Gastroesophageal sphincter (tissue), 4 donors: ENCODE data around the gene ROCK1. TPM values are rescaled to one million over a fixed set of nuclear protein-coding genes. Genes with fewer than 3 reads are reported as not detected.

ENCODE experiments used
- ATAC-seq: fragments of 150-250 bp; one replicate; pipeline ENCODE4 v1.9.1; 2016; ENCODE audit warnings: mild to moderate bottlenecking, moderate library complexity
- H3K27ac ChIP-seq, 4 donors: fragments of 200-600 bp; sonication (generic) in 3 of 4; 1 replicate in 3 of 4; 2 replicates in 1 of 4; pipeline ENCODE4 v1.5.1; 2016 to 2019
- H3K27me3 ChIP-seq: fragments of 200-600 bp; sonication (generic); one replicate; pipeline ENCODE4 v1.5.1; 2019
- H3K36me3 ChIP-seq, 2 donors: fragments of 200-600 bp; sonication (generic); one replicate each; pipeline ENCODE4 v1.5.1; 2019; ENCODE audit warnings: control low read depth in 1 of 2
- H3K4me1 ChIP-seq, 3 donors: fragments of 200-600 bp; sonication (generic); 1 replicate in 2 of 3; 2 replicates in 1 of 3; pipeline ENCODE4 v1.5.1; 2016 to 2019; ENCODE audit warnings: control low read depth in 2 of 3
- H3K4me3 ChIP-seq, 2 donors: fragments of 200-600 bp; sonication (generic); one replicate each; pipeline ENCODE4 v1.5.1; 2019; ENCODE audit warnings: mild to moderate bottlenecking in 1 of 2, moderate library complexity in 1 of 2
- H3K9me3 ChIP-seq, 3 donors: fragments of 200-600 bp; sonication (generic); one replicate each; pipeline ENCODE4 v1.5.1; 2017 to 2019; ENCODE audit warnings: control low read depth in 2 of 3
- EP300 ChIP-seq: sonication (generic); formaldehyde crosslinking; IDR thresholded peaks from one replicate; pipeline ENCODE4 v1.6.1; 2017; ENCODE audit warnings: antibody characterized with exemption, mild to moderate bottlenecking
- POLR2A ChIP-seq, 2 donors: fragments of 450-650 bp; IDR thresholded peaks; one replicate each; pipeline ENCODE4 v1.6.1; 2017; ENCODE audit warnings: antibody characterized with exemption in 2 of 2, mild to moderate bottlenecking in 2 of 2, moderate library complexity in 1 of 2
- POLR2AphosphoS5 ChIP-seq: sonication (generic); formaldehyde crosslinking; IDR thresholded peaks from one replicate; pipeline ENCODE4 v1.6.1; 2017; ENCODE audit warnings: antibody characterized with exemption
- WGBS, 2 donors: methylation state at CpG; one replicate each; pipeline ENCODE4 v1.1.5; 2018; ENCODE audit warnings: low coverage in 1 of 2; 5-methylcytosine and 5-hydroxymethylcytosine counted together
- total RNA-seq, 4 donors: library from RNA; depleted of rRNA; stranded (reverse); fragments of >200 nt; gene quantifications; one replicate each; pipeline ENCODE4 v1.1.0, GENCODE V29; 2016
- TF ChIP-seq, protein P1 (sequence below), 4 experiments: fragments of 200-600 bp in 2 of 4; fragments of 450-650 bp in 2 of 4; sonication (generic) in 1 of 4; IDR thresholded peaks; one replicate each; pipeline ENCODE4 v1.5.1; 2017 to 2019; ENCODE audit warnings: antibody characterized with exemption in 4 of 4, mild to moderate bottlenecking in 2 of 4, moderate library complexity in 2 of 4

The ROCK1 gene
- total RNA-seq, 4 donors from 2014 or later = 130 to 139 (median 133) TPM

DNA sequence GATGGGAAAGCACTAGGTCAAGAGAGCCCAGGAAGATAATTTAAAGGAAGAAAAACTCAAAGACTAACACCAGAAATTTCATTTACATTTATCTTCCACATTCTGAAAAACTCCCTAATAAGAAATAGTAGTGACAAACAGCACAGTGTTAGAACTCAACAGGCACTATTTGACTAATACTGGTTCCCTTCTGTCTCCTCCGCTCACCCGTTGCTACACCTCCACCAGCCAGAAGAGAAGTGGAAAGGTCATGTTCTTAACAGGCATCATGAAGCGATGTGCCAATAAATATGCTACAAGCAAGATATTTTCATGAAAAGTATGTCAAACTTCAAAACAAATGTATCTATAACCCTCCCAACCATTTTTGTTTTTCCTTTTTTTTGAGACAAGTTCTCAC, 5.7 kb downstream of the ROCK1 start:
- H3K4me3 ChIP-seq = peak overlapping the region in 1 of 2 donors; percentile 5
- peak overlapping the region in 1 of 4 donors; percentile 32 for H3K27ac ChIP-seq
- no peaks in the 10 kb centered on the region for H3K27me3 ChIP-seq
- H3K4me1 ChIP-seq = peaks cover 4 to 66% (median 17%) of the 10 kb centered on the region in 3 donors
- no peaks in the 10 kb centered on the region for H3K9me3 ChIP-seq
- TF ChIP-seq POLR2A (IDR thresholded peaks at IDR 0.05) = no peak
- TF ChIP-seq, protein P1, sequence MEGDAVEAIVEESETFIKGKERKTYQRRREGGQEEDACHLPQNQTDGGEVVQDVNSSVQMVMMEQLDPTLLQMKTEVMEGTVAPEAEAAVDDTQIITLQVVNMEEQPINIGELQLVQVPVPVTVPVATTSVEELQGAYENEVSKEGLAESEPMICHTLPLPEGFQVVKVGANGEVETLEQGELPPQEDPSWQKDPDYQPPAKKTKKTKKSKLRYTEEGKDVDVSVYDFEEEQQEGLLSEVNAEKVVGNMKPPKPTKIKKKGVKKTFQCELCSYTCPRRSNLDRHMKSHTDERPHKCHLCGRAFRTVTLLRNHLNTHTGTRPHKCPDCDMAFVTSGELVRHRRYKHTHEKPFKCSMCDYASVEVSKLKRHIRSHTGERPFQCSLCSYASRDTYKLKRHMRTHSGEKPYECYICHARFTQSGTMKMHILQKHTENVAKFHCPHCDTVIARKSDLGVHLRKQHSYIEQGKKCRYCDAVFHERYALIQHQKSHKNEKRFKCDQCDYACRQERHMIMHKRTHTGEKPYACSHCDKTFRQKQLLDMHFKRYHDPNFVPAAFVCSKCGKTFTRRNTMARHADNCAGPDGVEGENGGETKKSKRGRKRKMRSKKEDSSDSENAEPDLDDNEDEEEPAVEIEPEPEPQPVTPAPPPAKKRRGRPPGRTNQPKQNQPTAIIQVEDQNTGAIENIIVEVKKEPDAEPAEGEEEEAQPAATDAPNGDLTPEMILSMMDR (IDR thresholded peaks at IDR 0.05) = no peak
- 80 to 89% methylated on average over 3 of the region's 3 CpGs for WGBS, 2 donors
- H3K36me3 ChIP-seq = no peaks in the 10 kb centered on the region
- ATAC-seq = no peak

DNA sequence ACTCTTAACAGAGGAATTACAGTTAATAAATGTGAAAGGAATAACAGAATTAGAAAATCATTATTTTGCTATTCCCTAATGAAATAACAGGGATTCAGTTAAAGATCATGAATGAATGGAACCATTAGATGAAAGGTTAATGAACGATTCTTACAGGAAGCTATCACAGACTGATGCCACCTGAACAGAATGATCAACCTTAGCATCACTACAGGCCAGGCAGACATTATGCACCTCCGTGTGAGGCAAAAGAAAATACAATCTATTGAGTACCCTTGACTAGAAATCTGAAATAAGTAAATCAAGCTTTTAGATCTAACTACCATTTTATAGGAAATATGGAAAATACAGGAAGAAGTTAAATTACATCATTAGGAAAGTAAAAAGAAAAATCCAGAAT, 10.4 kb downstream of the ROCK1 start:
- Histone ChIP-seq H3K27me3 (no peaks in the 10 kb centered on the region), H3K36me3 (no peaks in the 10 kb centered on the region), H3K4me1 (peaks cover 12 to 78% (median 22%) of the 10 kb centered on the region in 3 donors), H3K9me3 (no peaks in the 10 kb centered on the region), H3K4me3 (no peak overlapping the region), H3K27ac (no peak overlapping the region)
- TF ChIP-seq POLR2AphosphoS5 = no peak
- TF ChIP-seq, protein P1 (IDR thresholded peaks at IDR 0.05) = no peak
- TF ChIP-seq POLR2A (IDR thresholded peaks at IDR 0.05) = no peak
- no peak for TF ChIP-seq EP300
- ATAC-seq = no peak
- 70 to 83% methylated on average over 2 of the region's 2 CpGs for WGBS, 2 donors

DNA sequence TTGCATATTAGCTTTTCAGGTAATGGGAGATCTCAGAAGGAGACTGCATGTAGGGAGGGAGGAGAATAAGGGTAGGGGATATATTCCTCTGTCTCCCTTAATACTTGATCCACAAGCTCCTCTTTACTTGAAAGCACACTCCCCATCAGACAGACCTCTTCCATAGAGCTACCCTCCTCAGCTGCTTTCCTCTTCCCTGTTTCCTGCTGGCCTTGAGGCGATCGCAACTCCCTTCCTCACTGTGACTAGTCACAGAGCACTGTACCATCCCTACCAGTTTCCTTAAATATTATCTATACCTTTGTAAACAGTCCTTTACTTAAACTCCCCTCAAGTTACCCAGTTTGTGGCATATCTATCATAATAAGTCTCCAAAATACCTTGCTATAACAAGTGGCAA, 10.9 kb downstream of the ROCK1 start:
- Histone ChIP-seq H3K4me1 (peaks cover 12 to 73% (median 19%) of the 10 kb centered on the region in 3 donors), H3K27me3 (no peaks in the 10 kb centered on the region), H3K4me3 (no peak overlapping the region), H3K27ac (no peak overlapping the region), H3K9me3 (no peaks in the 10 kb centered on the region), H3K36me3 (no peaks in the 10 kb centered on the region)
- 88 to 100% methylated on average over 2 of the region's 2 CpGs for WGBS, 2 donors
- ATAC-seq = no peak
- TF ChIP-seq, protein P1 (IDR thresholded peaks at IDR 0.05) = no peak
- TF ChIP-seq POLR2A (IDR thresholded peaks at IDR 0.05) = no peak

DNA sequence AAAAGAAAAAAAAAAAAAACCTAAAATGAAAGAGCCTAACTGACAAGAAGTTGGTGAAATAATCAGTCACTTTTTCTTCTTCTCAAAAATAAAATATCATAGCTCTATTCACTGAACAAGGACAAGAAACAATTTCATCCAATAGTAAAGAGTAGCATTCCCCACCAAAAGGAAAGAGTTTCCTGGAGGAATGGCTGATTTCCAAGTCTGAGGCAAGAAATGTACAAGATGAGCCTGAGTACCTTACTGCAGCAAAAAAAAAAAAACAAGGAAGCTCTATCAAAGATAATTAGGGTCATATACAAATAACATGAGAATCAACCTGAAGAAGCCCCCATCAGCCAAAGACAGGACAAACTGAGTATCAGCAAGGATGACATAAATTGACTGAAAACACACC, 11.5 kb downstream of the ROCK1 start:
- H3K4me1 ChIP-seq = peaks cover 12 to 68% (median 19%) of the 10 kb centered on the region in 3 donors

DNA sequence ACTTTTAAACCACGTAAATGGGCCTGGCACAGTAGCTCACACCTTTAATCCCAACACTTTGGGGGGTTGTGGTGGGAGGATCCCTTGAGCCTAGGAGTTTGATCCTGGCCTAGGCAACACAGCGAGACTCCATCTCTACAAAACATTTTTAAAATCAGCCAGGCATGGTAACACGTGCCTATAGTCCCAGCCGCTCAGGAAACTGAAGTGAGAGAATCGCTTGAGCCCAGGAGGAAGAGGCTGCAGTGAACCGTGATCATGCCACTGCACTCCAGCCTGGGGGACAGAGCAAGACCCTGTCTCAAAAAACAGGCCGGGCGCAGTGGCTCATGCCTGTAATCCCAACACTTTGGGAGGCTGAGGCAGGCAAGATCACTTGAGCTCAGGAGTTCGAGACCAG, 12.2 kb downstream of the ROCK1 start:
- TF ChIP-seq EP300 (no peak), POLR2AphosphoS5 (no peak), POLR2A (IDR thresholded peaks at IDR 0.05) (no peak)
- TF ChIP-seq, protein P1 (IDR thresholded peaks at IDR 0.05) = no peak
- WGBS, 2 donors = 87% methylated on average over 4 to 7 of the region's 9 CpGs
- H3K9me3 ChIP-seq = no peaks in the 10 kb centered on the region
- no peak overlapping the region for H3K27ac ChIP-seq
- no peaks in the 10 kb centered on the region for H3K36me3 ChIP-seq
- no peak overlapping the region for H3K4me3 ChIP-seq
- no peaks in the 10 kb centered on the region for H3K27me3 ChIP-seq
- ATAC-seq = no peak
- H3K4me1 ChIP-seq = peaks cover 12 to 61% (median 19%) of the 10 kb centered on the region in 3 donors

More for the DNA sequence above, 11.5 kb downstream of the ROCK1 start:
- Histone ChIP-seq H3K27ac (no peak overlapping the region), H3K4me3 (no peak overlapping the region), H3K9me3 (no peaks in the 10 kb centered on the region), H3K36me3 (no peaks in the 10 kb centered on the region), H3K27me3 (no peaks in the 10 kb centered on the region)
- TF ChIP-seq, protein P1 (IDR thresholded peaks at IDR 0.05) = no peak
- no peak for TF ChIP-seq POLR2AphosphoS5
- no peak for TF ChIP-seq POLR2A (IDR thresholded peaks at IDR 0.05)
- no peak for TF ChIP-seq EP300
- ATAC-seq = no peak
